NCI-H82 treated with DMSO at 0.1 percent for 48 hours (cell line): ENCODE measurements around the gene ATF7.
"Not testable (repeated sequence)": the region's sequence is repeated elsewhere in the genome, so short reads cannot be mapped to it uniquely, and the experiment has no call there.

ENCODE experiments used
- DNase-seq: peaks from one replicate; lab custom pipeline; 2025; ENCODE audit not compliant: unreplicated experiment; lab: John Stamatoyannopoulos, UW

Gene ATF7

DNA sequence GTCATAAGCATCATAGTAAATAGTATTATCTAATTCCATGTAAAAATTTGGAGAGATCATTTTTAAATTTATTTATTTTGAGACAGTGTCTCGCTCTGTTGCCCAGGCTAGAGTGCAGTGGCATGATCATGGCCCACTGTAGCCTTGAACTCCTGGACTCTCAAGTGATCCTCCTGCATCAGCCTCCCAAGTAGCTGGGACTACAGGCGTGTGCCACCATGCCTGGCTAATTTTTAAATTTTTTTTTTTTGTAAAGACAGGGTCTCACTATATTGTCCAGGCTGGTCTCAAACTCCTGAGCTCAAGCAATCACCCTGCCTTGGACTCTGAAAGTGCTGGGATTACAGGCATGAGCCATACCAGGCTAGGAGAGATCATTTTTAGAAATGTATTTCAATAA, 27.2 kb downstream of the ATF7 start:
- not testable (repeated sequence) for DNase-seq

DNA sequence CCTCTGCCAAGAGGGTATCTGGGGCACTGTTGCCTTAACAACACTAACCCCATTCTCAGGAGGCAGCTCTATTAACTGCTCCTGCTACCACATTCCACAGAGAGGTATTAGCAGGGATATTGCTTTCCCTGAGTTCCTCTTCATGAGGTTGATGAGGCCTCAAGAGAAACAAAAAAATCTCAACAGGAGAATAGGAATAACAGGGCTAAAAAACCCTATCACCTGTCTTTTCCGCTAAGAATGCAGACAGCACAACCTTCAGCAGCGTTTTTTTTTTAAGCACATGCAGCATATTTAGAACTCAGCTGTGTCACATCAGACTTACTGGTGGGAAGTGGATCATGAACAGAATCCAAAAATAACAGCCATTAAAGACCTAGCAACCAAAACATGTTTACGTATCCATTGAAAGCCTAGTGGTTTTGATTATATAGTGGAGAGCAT, 29.2 kb downstream of the ATF7 start:
- DNase-seq, result no peak

DNA sequence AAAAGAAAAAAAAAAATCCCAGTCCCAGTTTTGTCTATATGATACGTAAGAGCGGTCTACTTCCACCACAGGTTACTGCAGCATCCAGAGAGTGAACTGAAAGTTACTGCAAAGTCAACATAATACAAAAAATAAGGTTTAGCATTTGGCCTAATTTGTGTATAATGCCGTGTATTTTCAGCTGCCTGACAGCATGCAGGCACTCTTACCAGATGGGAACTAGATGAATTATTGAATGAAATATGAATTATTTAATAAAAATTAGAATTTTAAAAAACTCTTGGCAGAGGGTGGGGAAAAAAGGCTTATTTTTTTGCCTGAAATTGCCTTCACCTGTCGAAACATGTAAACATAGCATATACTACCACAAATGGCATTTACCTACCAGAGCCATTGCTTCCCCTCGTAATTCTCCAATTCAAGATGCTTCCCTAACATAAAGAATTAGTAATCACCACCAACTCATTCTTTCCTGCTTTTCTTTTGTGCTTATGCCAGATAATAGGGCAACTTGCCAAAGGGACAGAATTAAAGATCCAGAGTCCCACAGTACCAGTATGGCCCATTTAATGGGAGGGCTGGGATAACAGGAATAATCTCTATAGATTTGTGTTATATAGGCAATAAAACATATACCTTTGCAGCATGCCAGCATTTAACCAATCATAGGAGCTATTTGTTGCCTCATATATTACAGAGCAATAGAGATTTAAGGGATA, 31.1 kb downstream of the ATF7 start:
- DNase-seq, result no peak

DNA sequence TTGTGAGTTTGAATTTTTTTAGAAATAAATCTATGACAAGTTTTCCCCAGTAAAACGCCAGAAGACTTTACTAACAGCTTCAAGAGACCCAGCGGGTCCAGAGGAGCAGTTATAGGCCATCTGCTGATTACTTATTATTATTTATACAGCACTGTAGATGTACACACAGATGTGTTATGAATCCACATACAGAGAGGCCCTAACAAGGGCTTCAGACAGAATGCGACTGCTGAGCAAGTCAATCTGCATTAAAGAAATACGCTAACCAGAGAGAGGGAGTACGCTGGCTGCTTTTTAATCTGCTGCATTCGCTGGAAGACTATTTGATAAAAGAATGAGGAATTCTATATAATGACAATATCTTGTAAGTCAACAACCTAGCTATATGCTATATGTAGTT, 32.5 kb downstream of the ATF7 start:
- DNase-seq, result no peak

DNA sequence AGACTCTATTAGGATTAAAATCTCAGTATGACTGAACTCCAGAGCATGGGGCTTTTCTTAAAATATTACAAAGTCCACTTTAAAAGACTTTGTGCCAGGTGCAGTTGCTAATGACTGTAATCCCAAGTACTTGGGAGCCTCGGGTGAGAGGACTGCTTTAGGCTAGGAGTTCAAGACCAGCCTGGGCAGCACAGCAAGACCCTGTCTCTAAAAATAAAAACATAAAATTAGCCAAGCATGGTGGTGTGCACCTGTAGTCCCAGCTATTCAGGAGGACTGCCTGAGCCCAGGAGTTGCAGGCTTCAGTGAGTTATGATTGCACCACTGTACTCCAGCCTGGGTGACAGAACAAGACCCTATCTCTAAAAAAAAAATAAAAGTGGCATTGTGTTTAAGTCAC, 33.2 kb downstream of the ATF7 start:
- DNase-seq, result no peak

DNA sequence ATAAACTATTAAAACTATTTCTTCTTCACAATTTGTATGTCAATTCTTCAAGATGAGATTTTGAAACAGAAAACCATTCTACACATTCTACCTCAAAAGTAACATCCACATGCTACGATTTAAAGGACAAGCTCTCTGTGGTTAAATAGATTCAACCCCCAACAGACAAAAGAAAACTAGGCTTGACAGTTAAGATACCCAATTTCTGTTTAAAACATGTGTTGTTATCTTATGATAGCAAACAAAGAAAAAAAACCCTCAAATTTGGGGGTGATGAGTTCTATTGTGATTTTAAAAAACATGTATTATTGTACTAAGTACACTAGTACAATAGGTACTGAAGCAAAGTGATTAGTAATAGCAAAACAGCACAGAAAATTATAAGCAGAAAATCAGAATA, 33.8 kb downstream of the ATF7 start:
- DNase-seq, result no peak

DNA sequence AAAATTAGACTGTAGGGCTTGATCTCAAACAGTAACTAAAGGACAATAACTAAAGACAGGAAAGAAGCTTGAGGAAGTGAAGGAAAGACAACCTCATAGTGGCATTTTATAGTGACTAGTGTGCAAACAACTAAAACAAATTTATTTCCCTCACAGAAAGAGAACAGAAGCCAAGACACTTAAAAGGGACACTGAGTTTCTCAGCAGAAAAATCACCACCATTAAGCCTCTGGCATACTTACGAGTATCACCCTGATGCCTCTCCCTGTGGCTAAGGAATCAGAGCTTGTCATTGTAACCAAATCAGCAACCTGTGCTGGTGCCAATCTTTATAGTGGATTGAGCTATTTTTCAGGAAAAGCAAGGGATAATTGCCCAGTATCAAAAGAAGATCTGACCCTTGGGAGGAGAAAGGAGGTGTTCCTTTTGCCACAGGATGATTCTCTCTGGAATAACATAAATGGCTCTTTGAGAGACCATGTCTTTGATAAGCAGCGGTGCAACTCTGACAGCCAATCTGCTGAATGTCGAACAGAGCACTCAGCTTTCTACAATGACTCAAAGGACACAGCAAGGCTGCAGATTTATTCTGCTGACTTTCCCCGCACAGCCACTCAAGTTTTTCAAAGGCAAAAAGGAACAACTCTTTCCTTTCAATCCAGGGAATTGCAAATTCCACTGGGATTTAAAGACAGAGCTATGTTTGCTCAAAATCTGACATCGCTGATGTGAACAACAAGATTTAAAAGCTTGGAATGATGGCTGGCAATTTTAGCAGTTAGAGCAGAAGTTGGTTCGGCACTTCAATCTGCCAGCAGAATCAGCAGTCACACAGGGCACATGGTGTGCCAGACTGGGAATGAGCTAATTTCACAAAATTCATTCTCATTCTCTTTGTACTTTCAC, 34.6 kb downstream of the ATF7 start:
- DNase-seq, result no peak

DNA sequence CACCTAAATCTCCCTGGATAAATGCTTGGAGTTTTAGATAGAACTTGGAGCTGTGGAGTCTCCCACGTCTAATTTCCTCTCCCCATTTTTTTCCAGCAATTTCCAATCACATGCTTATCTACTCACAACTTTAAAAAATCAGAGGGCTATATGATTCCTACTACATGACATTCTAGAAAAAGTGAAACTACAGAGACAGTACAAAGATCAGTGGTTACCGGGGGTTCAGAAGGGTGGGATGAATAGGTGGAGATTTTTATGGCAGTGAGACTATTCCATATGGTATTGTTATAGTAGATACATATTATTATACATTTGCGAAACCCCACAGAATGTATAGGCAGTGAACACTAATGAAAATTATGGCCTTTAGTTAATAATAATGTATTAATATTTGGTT, 35.5 kb downstream of the ATF7 start:
- DNase-seq, result no peak

DNA sequence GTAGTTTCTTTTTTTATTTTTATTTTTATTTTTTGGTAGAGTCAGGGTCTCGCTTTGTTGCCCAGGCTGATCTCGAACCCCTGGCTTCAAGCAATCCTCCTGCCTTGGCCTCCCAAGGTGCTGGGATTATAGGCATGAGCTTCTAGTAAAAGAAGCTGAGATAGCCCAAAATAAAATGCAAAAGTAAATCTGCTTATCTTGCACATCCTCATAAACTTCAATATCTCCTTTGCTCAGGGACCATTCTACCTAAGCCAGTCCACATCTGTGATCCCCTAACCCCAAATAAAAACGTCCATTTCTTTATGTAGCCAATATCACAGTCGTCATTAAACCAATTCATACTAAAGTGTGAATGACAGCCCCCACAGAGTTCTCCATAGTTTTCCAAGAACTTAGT, 36.3 kb downstream of the ATF7 start:
- DNase-seq, result no peak

DNA sequence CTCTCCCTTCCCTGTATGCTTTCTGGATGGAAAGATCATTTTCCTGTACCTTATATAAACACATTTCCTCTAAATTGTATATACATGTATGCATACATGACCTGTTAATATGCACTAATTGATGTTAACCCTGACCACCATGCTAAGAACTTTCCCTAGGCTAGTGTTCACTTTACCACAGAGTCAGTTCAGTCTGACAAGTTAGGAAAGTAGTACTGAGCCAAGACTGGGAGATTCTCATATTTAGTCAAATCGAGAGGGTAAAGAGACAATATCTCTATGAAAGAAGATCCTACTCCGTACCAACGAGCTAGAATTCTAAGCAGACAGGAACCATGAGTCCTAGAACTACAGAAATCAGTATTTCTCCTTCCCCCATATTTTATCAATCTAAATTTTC, 36.8 kb downstream of the ATF7 start:
- DNase-seq, result no peak

DNA sequence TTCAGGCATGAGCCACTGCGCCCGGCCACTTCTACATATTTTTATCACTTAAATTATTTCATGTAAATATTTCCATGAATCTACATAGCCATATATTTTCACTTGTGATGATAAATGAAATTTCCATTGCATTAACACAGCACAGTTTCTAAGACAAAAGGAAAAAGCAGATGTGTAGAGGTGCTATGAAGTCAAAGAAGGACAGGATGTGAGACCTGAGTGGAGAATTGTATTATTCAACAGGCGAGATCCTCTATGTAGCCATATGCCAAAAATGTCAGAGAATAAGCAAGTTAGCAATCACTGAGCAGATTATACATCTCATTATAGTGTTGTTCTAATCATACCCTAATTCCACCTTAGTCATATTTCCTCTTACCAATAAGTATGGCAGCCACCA, 38.1 kb downstream of the ATF7 start:
- DNase-seq, result no peak

DNA sequence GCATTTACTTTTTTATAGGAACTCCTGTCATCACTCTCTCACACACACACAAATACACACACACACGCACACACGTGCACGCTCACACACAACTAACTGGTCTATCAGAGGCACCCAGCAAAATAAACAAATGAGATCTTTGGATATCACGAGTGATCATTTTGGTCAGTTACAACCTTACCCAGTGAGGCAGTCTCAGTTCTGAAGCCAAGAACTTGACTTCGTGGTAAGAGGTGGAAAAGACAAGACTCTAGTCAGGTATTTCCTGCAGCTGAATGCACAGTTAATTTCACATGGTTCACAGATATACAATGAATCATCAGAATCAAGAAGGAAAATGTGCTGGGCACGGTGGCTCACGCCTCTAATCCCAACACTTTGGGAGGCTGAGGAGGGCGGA, 39.4 kb downstream of the ATF7 start:
- no peak for DNase-seq

DNA sequence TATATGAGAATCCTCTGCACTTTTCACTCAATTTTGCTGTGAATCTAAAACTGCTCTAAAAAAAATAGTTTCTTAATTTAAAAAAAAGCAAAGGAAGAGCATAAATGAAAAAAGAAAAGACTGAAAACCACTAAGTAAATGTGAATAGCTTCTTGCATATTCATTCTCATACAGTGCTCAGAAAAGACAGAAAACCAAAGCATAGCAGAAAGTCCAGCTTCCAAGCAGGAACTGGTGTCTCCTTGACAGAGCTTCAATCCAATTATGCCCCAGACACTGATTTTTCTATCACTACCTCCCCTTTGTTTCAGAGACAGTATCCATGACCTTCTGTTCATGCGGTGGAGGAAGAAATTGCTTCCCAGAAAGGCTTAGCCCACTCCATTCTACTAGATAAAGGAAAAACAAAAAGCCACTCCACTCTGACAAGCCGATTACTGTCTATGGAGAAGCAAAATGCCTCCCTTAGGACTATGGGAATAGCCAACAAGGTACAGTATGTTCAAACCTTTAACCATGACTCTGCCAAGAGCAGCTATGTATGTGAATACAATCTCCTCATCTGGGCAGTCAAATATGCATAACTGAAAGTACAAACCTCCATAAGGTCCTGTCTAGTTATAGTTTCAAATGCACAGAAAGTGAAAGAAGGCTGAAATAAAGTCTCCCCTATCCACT, 40.6 kb downstream of the ATF7 start:
- peak; percentile 92 for DNase-seq

DNA sequence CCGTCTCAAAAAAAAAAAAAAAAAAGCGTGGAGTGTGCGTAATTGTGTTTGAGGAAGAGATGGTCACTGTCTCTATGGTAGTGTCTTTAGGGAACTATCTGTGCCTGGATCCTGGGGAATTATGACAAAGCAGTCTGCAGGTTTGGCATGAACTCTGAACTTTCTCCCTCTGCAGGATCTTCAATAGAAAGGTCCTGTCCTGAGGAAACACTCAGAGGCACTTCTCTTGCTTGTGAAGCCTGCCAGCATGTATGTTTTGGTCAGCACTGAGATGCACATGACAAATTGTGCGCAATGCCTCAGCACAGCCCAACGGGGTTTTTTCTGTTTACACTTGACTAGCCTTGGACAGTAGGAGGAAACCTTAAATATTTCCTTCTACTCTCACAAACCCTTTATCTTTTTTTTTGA, 46.6 kb downstream of the ATF7 start:
- no peak for DNase-seq

DNA sequence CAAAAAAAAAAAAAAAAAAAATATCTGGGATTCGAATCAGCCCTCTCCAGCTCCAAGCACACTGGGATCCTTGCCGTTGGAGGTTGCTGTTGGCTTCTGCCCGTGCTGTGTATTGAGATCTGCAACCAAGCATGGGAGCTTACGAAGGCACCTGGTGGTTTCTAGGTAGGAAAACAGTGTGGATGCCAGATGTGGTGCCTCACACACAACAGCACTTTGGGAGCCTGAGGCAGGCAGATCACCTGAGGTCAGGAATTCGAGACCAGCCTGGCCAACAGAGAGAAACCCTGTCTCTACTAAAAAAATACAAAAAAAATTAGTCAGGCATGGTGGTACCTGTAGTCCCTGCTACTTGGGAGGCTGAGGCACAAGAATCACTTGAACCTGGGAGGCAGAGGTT, 47.4 kb downstream of the ATF7 start:
- no peak for DNase-seq

DNA sequence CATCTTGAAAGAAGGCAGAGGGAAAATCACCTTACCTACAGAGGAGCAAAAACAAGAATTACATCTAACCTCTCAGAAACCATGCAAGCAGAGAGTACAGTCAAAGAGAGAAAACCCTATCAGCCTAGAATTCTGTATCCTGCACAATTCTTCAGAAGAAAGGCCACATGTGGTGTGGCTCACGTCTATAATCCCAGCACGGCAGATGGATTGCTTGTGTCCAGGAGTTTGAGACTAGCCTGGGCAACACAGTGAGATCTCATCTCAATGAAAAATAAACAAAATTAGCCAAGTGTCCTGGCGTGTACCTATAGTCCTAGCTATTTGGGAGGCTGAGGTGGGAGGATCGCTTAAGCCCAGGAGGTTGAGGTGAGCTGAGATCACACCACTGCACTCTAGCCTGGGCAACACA, 48.2 kb downstream of the ATF7 start:
- no peak for DNase-seq

DNA sequence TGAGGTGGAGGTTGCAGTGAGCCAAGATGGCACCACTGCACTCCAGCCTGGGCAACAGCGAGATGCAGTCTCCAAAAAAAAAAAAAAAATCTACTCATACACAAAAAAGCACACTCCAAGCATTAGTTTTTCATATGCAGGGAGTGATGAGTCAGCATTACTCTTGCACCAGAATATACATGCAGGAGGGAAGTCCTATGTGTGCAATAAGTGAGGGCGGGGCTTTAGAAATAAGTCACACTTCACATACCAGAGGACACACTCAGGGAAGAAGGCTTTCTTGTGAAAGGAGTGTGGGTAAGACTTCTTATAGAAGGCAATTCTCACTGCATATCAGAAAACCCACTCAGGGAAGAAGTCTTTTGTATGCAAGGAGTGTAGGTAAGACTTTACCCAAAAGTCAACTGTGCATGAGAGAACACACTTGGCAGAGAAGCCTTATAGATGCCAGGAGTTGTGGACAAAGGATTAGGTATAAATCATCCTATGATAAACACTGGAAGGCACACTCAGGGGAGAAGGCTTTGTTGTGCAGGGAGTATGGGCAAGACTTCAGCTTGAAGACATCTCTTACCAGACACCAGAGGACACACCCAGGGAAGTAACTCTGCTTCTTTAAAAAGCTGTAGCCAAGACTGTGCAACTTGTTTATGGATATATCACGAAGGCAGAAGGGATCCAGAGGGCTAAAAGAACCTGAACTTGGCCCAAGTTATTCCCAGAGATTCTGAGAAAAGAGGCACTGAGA, 50.5 kb downstream of the ATF7 start:
- no peak for DNase-seq

DNA sequence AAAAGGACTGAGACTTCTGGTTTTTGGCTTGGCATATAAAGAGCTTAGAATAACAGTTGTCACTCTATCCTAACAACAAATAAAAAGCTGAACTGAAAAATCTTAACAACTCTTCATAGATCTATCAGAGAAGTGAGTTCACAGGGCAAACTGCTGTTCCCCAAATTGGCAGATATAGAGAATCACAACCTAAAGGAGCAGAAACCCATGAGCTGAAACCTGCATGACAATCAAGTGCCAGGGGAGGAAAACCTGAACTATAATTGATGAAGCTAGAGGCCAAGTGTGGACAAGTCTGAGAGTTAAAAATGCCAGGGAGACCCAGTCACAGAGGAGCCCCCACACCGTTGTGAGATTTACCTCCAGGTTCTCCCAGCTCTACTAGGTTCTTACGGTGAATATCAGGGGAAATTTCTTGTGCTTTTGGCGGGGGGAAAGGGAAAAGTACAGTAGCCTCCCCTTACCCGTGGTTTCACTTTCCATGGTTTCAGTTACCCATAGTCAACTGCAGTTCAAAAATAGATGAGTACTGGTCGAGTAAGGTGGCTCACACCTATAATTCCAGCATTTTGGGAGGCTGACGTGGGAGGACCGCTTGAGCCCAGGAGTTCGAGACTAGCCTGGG, 53.9 kb downstream of the ATF7 start:
- DNase-seq, result no peak

DNA sequence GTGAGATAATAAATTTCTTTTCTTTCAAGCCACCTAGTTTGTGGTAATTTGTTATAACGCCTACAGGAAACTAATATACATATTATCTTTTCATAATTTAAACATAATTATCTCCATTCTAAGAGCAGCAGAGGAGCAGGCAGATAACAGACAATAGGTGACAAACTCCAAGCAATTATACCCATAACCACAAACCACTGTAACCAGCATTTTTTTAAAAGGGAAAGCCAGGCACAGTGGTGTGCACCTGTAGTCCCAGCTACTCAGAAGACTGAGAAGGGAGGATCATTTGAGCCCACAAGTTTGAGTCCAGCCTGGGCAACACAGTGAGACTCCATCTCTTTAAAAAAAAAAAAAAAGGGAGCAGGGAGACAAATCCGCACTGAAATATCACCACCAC, 54.9 kb downstream of the ATF7 start:
- DNase-seq, result no peak

DNA sequence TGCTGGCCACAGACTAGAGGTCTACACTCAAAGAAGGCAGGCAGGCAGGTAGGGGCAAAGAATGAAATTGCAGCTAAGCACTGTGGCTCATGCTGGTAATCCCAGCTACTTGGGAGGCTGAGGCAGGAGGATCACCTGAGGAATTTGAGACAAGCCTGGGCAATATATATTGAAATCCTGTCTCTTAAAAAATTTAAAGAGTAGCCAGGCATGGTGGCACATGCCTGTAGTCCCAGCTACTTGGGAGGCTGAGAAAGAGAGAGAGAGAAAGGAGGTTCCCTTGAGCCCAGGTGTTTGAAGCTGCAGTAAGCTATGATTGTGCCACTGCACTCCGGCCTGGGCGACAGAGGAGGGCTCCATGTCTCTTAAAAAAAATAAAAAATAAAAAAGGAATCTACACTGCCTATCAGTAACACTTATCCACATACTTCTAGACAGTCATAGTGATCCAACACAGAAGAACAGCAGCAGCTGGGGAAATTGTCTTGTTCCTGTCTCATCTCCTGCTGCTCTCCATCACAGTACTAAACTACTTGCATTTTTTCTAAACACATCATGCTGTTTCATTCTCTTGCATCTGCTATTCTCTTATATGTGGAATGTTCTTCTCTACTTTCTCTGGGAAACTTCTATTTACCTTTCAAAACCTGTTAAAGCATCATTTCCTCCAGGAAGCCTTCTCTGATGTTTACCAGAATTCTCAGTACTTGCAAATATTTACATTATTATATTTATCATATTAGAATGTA, 57.2 kb downstream of the ATF7 start:
- no peak for DNase-seq
